NCI-H2227 (cell line): ENCODE data around the gene SH3RF3.
"Not testable (repeated sequence)": the region's sequence is repeated elsewhere in the genome, so short reads cannot be mapped to it uniquely, and the experiment has no call there.

Source experiments
- DNase-seq: peaks from one replicate; lab custom pipeline; 2025; ENCODE audit not compliant: unreplicated experiment; lab: John Stamatoyannopoulos, UW

Gene SH3RF3

GRCh38 chr2:109531221-109531620 is 402.2 kb downstream of the SH3RF3 start:
- DNase-seq = no peak

GRCh38 chr2:109531896-109532727 is 403.1 kb downstream of the SH3RF3 start:
- DNase-seq = no peak

DNA sequence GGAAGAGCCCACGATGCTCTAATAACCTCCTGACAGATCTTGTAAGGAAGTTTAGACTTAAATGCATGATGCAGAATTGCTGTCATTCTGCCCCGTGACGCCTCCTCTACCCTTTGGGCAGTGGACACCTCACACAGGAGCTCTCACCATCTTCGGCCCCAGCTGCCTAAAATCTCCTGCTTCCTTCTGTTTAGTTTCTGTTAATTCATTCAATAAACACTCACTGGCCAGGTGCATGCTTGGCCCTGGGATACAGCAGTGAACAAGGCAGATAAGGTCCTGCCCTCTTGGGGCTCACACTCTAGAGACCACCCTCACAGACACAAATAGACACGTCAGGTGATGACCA is 403.7 kb downstream of the SH3RF3 start:
- DNase-seq = no peak

DNA sequence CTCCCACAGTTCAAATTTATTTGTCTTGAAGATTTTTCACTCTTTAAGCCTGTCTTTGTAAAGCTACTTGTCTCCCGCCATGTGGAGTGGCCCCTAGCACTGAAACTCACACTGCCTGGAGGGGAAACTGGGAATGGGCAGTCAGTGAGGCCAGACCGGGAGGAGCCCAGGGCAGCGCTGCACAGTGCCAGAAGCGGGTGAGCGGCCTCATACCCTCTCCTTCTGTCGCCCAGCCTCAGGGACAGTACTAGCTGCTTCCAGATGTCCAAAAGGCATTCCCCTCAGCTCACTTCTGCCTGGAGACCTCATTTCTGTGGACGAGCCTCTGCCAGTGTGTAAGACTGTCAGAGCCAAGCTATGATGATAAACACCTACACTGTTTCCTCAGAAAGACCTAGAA is 404.8 kb downstream of the SH3RF3 start:
- DNase-seq = no peak

DNA sequence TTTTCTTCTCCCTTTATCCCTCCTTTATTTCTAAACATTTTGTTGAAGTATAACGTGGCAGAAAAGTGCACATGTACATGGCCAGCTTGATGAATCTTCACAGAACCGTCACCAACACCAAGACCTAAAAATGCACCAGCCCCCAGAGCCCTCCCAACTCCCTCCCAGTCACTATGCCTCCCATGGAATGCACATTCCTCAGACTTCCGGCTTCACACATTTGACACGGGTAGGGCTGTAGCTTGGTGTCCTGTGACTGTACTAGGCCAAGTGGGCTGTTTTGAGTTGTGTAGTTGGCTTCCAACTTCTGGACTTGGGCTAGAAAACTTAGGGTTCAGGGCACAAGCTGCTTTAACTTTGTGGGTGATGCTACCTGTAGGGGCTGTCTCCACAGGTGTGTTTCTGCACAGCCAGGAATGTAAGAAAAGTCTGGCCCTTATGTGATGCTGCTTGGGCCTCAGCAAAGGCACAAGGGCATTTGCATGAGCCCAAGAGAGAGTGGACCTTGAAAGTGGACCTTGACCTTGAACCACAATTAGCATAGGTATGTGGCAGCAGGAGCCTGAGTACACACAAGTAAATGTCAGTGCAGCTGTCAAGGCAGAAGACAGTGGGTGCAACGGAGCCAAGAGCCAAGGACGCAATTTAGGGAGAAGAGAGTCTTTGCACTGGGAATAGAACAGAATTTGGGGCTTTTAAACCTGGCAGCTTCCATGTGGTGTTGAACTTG is 406.4 kb downstream of the SH3RF3 start:
- DNase-seq = no peak

DNA sequence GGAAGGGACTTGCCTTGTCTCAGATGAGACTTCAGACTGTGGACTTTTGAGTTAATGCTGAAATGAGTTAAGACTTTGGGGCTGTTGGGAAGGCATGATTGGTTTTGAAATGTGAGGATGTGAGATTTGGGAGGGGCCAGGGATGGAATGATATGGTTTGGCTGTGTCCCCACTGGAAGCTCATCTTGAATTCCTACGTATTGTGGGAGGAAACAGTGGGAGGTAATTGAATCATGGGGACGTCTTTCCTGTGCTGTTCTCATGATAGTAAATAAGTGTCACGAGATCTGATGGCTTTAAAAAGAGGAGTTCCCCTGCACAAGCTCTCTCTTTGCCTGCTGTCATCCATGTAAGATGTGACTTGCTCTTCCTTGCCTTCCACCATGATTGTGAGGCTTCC is 407.6 kb downstream of the SH3RF3 start:
- not testable (repeated sequence) for DNase-seq

DNA sequence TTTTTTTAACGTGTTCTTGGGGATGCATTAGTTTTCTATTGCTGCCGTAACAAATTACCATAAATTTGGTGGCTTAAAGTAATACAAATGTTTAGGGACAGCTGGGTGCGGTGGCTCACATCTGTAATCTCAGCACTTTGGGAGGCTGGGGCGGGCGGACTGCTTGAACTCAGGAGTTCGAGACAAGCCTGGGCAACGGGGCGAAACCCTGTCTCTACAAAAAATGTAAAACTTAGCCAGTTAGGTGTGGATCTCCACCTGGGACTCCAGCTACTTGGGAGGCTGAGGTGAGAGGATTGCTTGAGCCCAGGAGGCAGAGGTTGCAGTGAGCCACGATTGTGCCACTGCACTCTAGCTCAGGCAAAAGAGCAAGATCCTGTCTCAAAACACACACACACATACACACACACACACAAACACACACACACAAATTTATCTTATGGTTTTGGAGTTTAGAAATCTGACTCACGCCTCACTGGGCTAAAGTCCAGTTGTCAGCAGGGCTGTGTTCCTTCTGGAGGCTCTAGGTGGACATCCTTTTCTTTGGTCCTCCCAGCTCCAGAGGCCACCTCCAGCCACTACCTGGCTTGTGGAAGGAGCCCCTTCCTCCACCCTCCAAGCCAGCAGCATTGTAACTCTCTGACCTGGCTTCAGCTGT is 408.7 kb downstream of the SH3RF3 start:
- DNase-seq = no peak

DNA sequence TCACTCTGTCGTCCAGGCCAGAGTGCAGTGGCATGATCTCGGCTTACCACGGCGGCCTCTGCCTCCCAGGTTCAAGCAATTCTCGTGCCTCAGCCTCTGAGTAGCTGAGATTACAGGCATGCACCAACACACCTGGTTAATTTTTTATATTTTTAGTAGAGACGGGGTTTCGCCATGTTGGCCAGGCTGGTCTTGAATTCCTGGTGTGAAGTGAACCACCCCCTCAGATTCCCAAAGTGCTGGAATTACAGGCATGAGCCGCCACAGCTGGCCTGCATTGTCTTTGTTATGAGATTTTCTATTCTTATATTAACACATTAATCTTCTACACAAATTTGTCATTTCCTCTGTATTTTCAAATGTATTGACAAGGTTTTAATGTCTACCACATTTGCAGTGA is 409.5 kb downstream of the SH3RF3 start:
- DNase-seq = no peak

- no peak for DNase-seq
These were observed 413.4 kb downstream of the SH3RF3 start for GRCh38 chr2:109542384-109542783.

DNA sequence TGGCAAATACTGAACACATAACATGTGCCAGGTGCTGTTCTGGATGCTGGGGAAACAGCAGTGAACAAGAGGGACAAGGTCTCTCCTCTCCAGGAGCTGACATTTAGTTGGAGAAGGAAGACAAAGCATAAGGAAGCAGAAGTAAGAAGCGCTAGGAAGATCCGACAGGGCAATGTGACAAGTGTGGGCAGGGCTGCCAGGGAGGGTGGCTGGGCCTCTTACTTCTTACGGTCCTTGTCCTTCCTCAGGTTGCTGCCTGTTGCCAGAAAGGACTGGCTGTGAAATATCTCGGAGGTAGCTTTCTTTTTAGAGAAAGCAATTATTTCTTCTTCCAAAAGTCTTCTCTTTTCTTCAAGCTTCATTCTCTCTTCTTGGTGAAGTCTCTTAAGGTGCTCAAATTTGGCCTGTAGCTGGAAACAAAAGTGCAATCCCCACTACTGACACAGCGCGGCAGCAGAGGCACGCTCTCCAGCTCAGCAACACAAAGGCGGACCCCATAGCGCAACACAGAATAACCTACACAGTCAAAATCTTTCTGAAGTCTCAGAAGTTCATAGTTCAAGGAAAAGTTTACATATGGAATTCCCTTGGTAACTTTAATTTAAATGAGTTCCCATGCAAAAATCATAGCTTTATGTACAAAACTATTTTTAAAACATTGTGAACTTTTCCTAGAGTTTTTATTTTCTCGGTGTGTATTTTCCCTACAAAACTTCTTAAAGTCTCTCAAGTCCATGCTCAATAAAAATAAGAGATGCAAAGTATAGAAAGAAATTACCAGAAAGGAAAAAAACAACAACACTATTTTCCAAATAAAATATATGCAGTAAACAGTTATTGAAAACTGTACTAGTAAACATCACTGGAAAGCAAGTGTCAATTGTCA is 417.1 kb downstream of the SH3RF3 start:
- DNase-seq = peak; percentile 61

DNA sequence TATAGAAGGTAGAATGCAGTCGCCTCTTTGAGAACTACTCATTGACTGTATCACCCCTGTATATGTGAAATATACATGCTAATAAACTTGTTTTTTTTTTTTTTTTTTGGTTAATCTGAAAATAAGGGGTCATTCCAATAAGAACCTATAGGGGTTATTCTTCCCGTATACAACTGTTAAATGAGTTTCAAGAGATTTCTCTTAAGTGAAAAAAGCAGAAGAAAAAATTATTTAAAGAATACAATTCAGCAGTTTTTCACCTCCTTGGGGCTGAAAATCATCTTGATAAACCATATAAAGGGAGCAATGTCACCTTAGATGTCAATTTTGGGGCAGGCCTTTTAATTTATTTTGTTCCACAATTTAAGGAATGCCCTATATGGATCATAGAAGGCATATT is 418.3 kb downstream of the SH3RF3 start:
- no peak for DNase-seq

GRCh38 chr2:109549016-109549590 is 420.1 kb downstream of the SH3RF3 start:
- DNase-seq = no peak
